Right lung (tissue), 5 donors: ENCODE results near the gene DCAF4. TPM values are rescaled to one million over a fixed set of nuclear protein-coding genes. Genes with fewer than 3 reads are reported as not detected.

Experiments
- polyA plus RNA-seq, 5 donors: library from polyadenylated mRNA; unstranded; fragments of 120-200 nt; gene quantifications; one replicate each; pipeline versions ENCODE4 v1.2.1 to v1.2.3, GENCODE V29; 2013; ENCODE audit warnings: inconsistent platforms in 1 of 5, low replicate concordance in 1 of 5; ENCODE audit not compliant: insufficient read length in 5 of 5, insufficient read depth in 1 of 5

The DCAF4 gene
- polyA plus RNA-seq, 5 donors = 17.0 to 27.0 (median 17.6) TPM

Other genes with a start within 250 kb of the DCAF4 start
- gene DPF3, start 32.4 kb upstream of the DCAF4 start, polyA plus RNA-seq = 1 to 10 TPM; 1.6 to 2.4 (median 1.8) TPM
- gene ZFYVE1, start 100.6 kb downstream of the DCAF4 start, polyA plus RNA-seq = 10 to 100 TPM; 16.0 to 20.1 (median 17.2) TPM
- gene RBM25, start 132.1 kb downstream of the DCAF4 start, polyA plus RNA-seq = 100 to 1,000 TPM; 134 to 260 (median 207) TPM
- 10 to 100 TPM; 43.1 to 56.9 (median 53.2) TPM for gene PSEN1, start 210.0 kb downstream of the DCAF4 start, polyA plus RNA-seq